Activated CD8-positive, alpha-beta memory T cell treated with anti-CD3 and anti-CD28 coated beads, Interleukin-2, amount 10 ng/mL, durations not matched to agents 7 days and 5 days (primary cell): ENCODE results near the gene TNS3. TPM values are rescaled to one million over a fixed set of nuclear protein-coding genes. Genes with fewer than 3 reads are reported as not detected.

Source experiments
- ATAC-seq: fragments of 150-1000 bp; cut with Tn5 transposase; one replicate; pipeline ENCODE4 v1.10.0; 2021; ENCODE audit warnings: moderate library complexity
- CTCF ChIA-PET: fragments of 350-600 bp; sonication (Branson Sonifier 250); formaldehyde crosslinking; loops from one replicate; lab custom pipeline; 2021; ENCODE audit warnings: antibody characterized with exemption; lab: Charles Lee
- DNase-seq: peaks from one replicate; pipeline ENCODE4 v3.0.0-alpha.2; 2020
- H3K27ac Mint-ChIP-seq: one replicate; pipeline ENCODE4 v1.8.0; 2021; ENCODE audit warnings: mild to moderate bottlenecking, mixed read lengths
- H3K27me3 Mint-ChIP-seq: one replicate; pipeline ENCODE4 v1.8.0; 2021; ENCODE audit warnings: mixed read lengths
- H3K36me3 Mint-ChIP-seq: one replicate; pipeline ENCODE4 v1.8.0; 2021; ENCODE audit warnings: mild to moderate bottlenecking, mixed read lengths
- H3K4me1 Mint-ChIP-seq: one replicate; pipeline ENCODE4 v1.8.0; 2021; ENCODE audit warnings: mixed read lengths
- H3K4me3 Mint-ChIP-seq: one replicate; pipeline ENCODE4 v1.8.0; 2021; ENCODE audit warnings: mild to moderate bottlenecking, moderate library complexity, mixed read lengths
- H3K9me3 Mint-ChIP-seq: one replicate; pipeline ENCODE4 v1.8.0; 2022; ENCODE audit warnings: low read depth, mixed read lengths
- total RNA-seq, 2 experiments: library from RNA; stranded (reverse); gene quantifications; one replicate each; pipeline ENCODE4 v1.2.3, GENCODE V29; 2021

TNS3 gene
- total RNA-seq, 2 experiments from 2014 or later, result 0.23 to 2.6 TPM

DNA sequence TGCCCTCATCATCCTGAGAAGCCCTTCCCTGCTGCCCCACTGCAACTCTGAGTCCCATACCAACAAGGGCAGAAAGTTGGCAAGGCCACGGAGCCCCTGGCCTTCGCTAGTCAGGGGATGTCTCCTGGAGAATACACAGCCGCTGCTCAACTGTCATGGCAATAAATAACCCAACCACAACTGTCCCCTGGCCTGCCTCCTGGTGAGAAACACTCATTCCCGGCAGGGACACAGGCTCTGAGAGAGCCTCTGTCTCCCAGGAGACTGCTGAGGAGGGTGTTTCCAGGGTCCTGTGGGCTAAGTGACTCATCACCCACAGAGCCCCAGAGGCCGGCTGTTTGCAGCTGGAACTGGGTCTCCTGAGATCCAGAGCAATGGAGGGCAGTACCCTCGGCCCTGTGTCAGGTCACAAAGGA is 354.1 kb downstream of the TNS3 start:
- ATAC-seq (no peak), DNase-seq (no peak)
- H3K27me3 Mint-ChIP-seq, result no peaks in the 10 kb centered on the region
- H3K4me1 Mint-ChIP-seq, result no peaks in the 10 kb centered on the region
- H3K4me3 Mint-ChIP-seq, result no peak overlapping the region
- no peak overlapping the region for H3K27ac Mint-ChIP-seq
- CTCF ChIA-PET, result no interaction called here
- H3K36me3 Mint-ChIP-seq, result no peaks in the 10 kb centered on the region
- no peaks in the 10 kb centered on the region for H3K9me3 Mint-ChIP-seq

GRCh38 chr7:47226696-47227095 is 355.2 kb downstream of the TNS3 start:
- CTCF ChIA-PET, result no interaction called here

GRCh38 chr7:47225387-47226131 is 356.4 kb downstream of the TNS3 start:
- Mint-ChIP-seq H3K4me1 (no peaks in the 10 kb centered on the region), H3K4me3 (no peak overlapping the region), H3K27ac (no peak overlapping the region), H3K36me3 (no peaks in the 10 kb centered on the region), H3K27me3 (no peaks in the 10 kb centered on the region), H3K9me3 (no peaks in the 10 kb centered on the region)
- CTCF ChIA-PET, result no interaction called here
- ATAC-seq, result no peak
- DNase-seq, result no peak

More at GRCh38 chr7:47226696-47227095, 355.2 kb downstream of the TNS3 start:
- Mint-ChIP-seq H3K27me3 (no peaks in the 10 kb centered on the region), H3K27ac (no peak overlapping the region), H3K9me3 (no peaks in the 10 kb centered on the region), H3K4me3 (no peak overlapping the region), H3K36me3 (no peaks in the 10 kb centered on the region), H3K4me1 (no peaks in the 10 kb centered on the region)
- DNase-seq (no peak), ATAC-seq (no peak)
